ENCODE data around the gene CCDC136. TPM values are rescaled to one million over a fixed set of nuclear protein-coding genes. Genes with fewer than 3 reads are reported as not detected.

CCDC136 gene
- total RNA-seq, 2 donors from 2014 or later: 46.0 to 51.2 TPM

DNA sequence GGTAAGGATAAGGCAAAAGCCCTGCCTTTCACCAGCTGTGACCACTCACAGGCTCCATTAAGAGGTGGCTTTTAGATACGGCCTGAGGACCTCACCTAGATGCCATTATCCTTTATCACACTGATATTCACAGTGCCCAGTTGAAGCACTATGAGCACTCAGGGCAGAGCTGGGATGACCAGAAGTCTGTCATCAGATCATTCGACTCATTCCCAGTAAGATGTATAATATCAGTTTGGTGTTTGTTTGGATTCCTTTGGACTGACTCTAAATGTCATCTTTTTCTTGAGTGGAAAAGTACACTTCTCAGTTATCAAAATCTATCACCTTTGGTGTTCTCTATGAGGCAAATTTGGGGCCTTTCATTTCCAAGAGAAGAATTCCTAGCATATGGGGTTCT lies 18.7 kb downstream of the CCDC136 start:
- H3K36me3 ChIP-seq (ENCODE audit: control insufficient read depth, insufficient read depth, low read length): peaks cover 13% of the 10 kb centered on the region
- H3K27ac ChIP-seq (ENCODE audit: low read depth, low read length): no peak overlapping the region
- H3K4me1 ChIP-seq (ENCODE audit: control insufficient read depth, insufficient read depth, low read length): peaks cover 12% of the 10 kb centered on the region
- peaks cover 21% of the 10 kb centered on the region for H3K36me3 Mint-ChIP-seq (ENCODE audit: low read depth)
- H3K9me3 ChIP-seq (ENCODE audit: control insufficient read depth, low read length): no peaks in the 10 kb centered on the region
- no peaks in the 10 kb centered on the region for H3K4me1 Mint-ChIP-seq
- H3K27ac Mint-ChIP-seq: no peak overlapping the region
- H3K9ac ChIP-seq (ENCODE audit: extremely low read depth, low read length, poor library complexity, severe bottlenecking): no peak overlapping the region
- no peaks in the 10 kb centered on the region for H3K9me3 Mint-ChIP-seq
- no peak for DNase-seq
- TF ChIP-seq, protein P1, sequence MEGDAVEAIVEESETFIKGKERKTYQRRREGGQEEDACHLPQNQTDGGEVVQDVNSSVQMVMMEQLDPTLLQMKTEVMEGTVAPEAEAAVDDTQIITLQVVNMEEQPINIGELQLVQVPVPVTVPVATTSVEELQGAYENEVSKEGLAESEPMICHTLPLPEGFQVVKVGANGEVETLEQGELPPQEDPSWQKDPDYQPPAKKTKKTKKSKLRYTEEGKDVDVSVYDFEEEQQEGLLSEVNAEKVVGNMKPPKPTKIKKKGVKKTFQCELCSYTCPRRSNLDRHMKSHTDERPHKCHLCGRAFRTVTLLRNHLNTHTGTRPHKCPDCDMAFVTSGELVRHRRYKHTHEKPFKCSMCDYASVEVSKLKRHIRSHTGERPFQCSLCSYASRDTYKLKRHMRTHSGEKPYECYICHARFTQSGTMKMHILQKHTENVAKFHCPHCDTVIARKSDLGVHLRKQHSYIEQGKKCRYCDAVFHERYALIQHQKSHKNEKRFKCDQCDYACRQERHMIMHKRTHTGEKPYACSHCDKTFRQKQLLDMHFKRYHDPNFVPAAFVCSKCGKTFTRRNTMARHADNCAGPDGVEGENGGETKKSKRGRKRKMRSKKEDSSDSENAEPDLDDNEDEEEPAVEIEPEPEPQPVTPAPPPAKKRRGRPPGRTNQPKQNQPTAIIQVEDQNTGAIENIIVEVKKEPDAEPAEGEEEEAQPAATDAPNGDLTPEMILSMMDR (conservative IDR thresholded peaks at IDR 0.05): no peak
- H3K4me3 ChIP-seq (ENCODE audit: low read length): no peak overlapping the region
- H3K27me3 ChIP-seq (ENCODE audit: control insufficient read depth, insufficient read depth, low read length, poor library complexity, severe bottlenecking): no peaks in the 10 kb centered on the region
- no peaks in the 10 kb centered on the region for H3K27me3 Mint-ChIP-seq (ENCODE audit: insufficient read depth)
- no peak overlapping the region for H3K4me3 Mint-ChIP-seq
- 93 to 100% methylated on average over 2 of the region's 2 CpGs for WGBS, 2 experiments (ENCODE audit: insufficient coverage in 1 of 2, insufficient read length in 1 of 2)

DNA sequence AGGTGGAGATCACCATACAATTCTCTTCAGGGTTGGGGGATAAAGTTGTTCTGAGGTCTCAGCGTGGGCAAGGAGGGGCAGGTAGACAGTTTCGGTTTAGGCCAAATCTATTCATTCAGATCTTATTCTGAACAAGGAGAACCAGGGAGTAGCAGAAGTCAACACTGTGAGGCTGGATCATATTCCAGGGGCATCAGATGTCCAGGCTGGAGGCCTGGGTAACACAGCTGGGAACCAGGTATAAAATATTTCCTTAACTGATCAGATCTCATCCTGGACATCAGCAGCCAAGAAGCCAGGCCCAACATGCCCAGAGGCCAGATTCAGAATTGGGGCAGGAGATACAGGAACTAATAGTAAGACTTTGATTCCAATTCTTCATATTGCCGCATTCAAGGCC lies 19.2 kb downstream of the CCDC136 start:
- Mint-ChIP-seq H3K36me3 (ENCODE audit: low read depth) (peaks cover 16% of the 10 kb centered on the region), H3K4me1 (no peaks in the 10 kb centered on the region), H3K27ac (no peak overlapping the region), H3K9me3 (no peaks in the 10 kb centered on the region), H3K4me3 (no peak overlapping the region), H3K27me3 (ENCODE audit: insufficient read depth) (no peaks in the 10 kb centered on the region)
- Histone ChIP-seq H3K9ac (ENCODE audit: extremely low read depth, low read length, poor library complexity, severe bottlenecking) (no peak overlapping the region), H3K36me3 (ENCODE audit: control insufficient read depth, insufficient read depth, low read length) (peaks cover 13% of the 10 kb centered on the region), H3K4me1 (ENCODE audit: control insufficient read depth, insufficient read depth, low read length) (peaks cover 12% of the 10 kb centered on the region), H3K27me3 (ENCODE audit: control insufficient read depth, insufficient read depth, low read length, poor library complexity, severe bottlenecking) (no peaks in the 10 kb centered on the region), H3K4me3 (ENCODE audit: low read length) (no peak overlapping the region), H3K27ac (ENCODE audit: low read depth, low read length) (no peak overlapping the region), H3K9me3 (ENCODE audit: control insufficient read depth, low read length) (no peaks in the 10 kb centered on the region)
- TF ChIP-seq, protein P1 (conservative IDR thresholded peaks at IDR 0.05): no peak
- DNase-seq: no peak
- 93 to 100% methylated on average over 2 to 3 of the region's 3 CpGs for WGBS, 2 experiments (ENCODE audit: insufficient coverage in 1 of 2, insufficient read length in 1 of 2)

DNA sequence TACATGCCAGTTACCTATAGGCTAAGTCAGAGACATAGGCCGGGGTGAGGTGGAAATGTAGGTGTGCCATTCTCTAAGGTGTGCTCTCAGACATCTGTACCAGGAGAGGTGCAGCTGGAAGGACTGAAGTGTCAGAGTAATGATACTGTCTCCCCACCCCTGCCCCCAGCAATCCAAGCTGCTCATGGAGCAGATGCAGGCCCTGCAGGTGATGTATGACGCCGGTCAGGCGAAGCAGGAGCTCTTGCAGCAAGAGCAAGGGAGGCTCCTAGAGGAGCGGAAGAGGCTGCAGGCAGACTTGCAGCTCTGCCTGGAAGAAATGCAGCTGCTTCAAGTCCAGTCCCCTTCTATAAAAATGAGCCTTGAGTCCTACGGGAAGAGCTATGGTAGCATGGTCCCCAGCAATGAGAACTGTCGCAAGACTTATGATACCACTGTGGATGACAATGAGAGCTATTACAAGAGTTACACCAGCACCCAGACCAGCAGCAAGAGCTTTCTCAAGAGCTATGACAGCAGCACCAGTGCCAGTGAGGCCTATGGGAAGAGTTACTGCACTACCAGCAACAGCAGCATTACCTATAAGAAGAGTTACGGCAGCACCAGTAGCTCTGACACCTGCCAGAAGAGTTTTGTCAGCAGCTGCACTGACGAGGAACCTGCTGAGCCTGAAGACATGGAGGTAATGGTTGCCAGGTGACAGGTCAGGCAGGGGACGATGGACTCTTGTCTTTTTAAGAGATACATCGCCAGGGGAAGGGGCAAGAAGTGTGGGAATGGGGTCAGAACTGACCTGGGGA lies 20.1 kb downstream of the CCDC136 start:
- Mint-ChIP-seq H3K36me3 (ENCODE audit: low read depth) (peaks cover 7% of the 10 kb centered on the region), H3K4me3 (no peak overlapping the region), H3K27ac (no peak overlapping the region), H3K4me1 (no peaks in the 10 kb centered on the region), H3K27me3 (ENCODE audit: insufficient read depth) (no peaks in the 10 kb centered on the region), H3K9me3 (no peaks in the 10 kb centered on the region)
- DNase-seq: no peak
- Histone ChIP-seq H3K27me3 (ENCODE audit: control insufficient read depth, insufficient read depth, low read length, poor library complexity, severe bottlenecking) (no peaks in the 10 kb centered on the region), H3K27ac (ENCODE audit: low read depth, low read length) (no peak overlapping the region), H3K4me3 (ENCODE audit: low read length) (no peak overlapping the region), H3K4me1 (ENCODE audit: control insufficient read depth, insufficient read depth, low read length) (peaks cover 12% of the 10 kb centered on the region), H3K9ac (ENCODE audit: extremely low read depth, low read length, poor library complexity, severe bottlenecking) (no peak overlapping the region), H3K9me3 (ENCODE audit: control insufficient read depth, low read length) (no peaks in the 10 kb centered on the region), H3K36me3 (ENCODE audit: control insufficient read depth, insufficient read depth, low read length) (peaks cover 8% of the 10 kb centered on the region)
- TF ChIP-seq, protein P1 (conservative IDR thresholded peaks at IDR 0.05): no peak
- 87 to 91% methylated on average over 10 to 11 of the region's 11 CpGs for WGBS, 2 experiments (ENCODE audit: insufficient coverage in 1 of 2, insufficient read length in 1 of 2)

Data from endodermal cell (in vitro differentiated cells).